A549 (cell line): Measurements from ENCODE around the gene MAP3K5. TPM values are rescaled to one million over a fixed set of nuclear protein-coding genes. Genes with fewer than 3 reads are reported as not detected.

Experiments used
- ATAC-seq, 2 experiments: fragments of 200-7000 bp in 1 of 2; fragments of >200 bp in 1 of 2; cut with Nextera tagmentation in 1 of 2; cut with Tn5 transposase in 1 of 2; 3 replicates each; pipeline versions ENCODE4 v1.8.0 to v1.9.1; 2018 to 2020; ENCODE audit warnings: mild to moderate bottlenecking in 1 of 2, moderate library complexity in 1 of 2
- CTCF ChIA-PET: fragments of 300-600 bp; sonication (Branson Sonifier 250); formaldehyde crosslinking; extraction: SDS; loops from one replicate; lab custom pipeline; 2021; ENCODE audit warnings: antibody characterized with exemption, inconsistent platforms; lab: Yijun Ruan, JAX
- POLR2A ChIA-PET: fragments of 350-600 bp; formaldehyde crosslinking; extraction: SDS; loops from one replicate; lab custom pipeline; 2021; ENCODE audit warnings: antibody characterized with exemption, inconsistent platforms; lab: Yijun Ruan, JAX
- DNase-seq, 2 experiments: peaks; one replicate each; pipeline versions ENCODE4 v3.0.0 to v3.0.0-alpha.2; 2011 to 2016; ENCODE audit warnings: low read depth in 1 of 2, low spot score in 1 of 2
- FAIRE-seq: peaks from 2 replicates; lab custom pipeline; 2011; peaks lifted over from hg19 to GRCh38; lab: Jason Lieb, UNC
- H3K27ac ChIP-seq, 2 experiments: fragments of >200 bp; sonication (Bioruptor Twin); formaldehyde crosslinking; 3 replicates each; pipeline ENCODE4 v1.5.1; 2016 to 2017
- H3K4me1 ChIP-seq: fragments of >200 bp; sonication (Bioruptor Twin); formaldehyde crosslinking; 3 replicates; pipeline ENCODE4 v1.6.1; 2016
- H3K4me2 ChIP-seq: fragments of >200 bp; sonication (Bioruptor Twin); formaldehyde crosslinking; 3 replicates; pipeline ENCODE4 v1.6.1; 2016
- H3K4me3 ChIP-seq: fragments of >200 bp; sonication (Bioruptor Twin); formaldehyde crosslinking; 3 replicates; pipeline ENCODE4 v1.5.1; 2016
- H3K9me3 ChIP-seq: fragments of >200 bp; sonication (Bioruptor Twin); formaldehyde crosslinking; 3 replicates; pipeline ENCODE4 v1.6.1; 2016
- ATOH8 ChIP-seq: fragments of 250-450 bp; sonication (Bioruptor Pico); IDR thresholded peaks from 2 replicates; pipeline ENCODE4 v1.5.0; 2020; ENCODE audit warnings: low read depth, mild to moderate bottlenecking, moderate library complexity
- BHLHE40 ChIP-seq: IDR thresholded peaks from 2 replicates; pipeline ENCODE4 v1.6.1; 2012; ENCODE audit warnings: low read depth, low read length, inconsistent platforms
- CBX2 ChIP-seq: fragments of 200-600 bp; sonication (generic); IDR thresholded peaks from 2 replicates; pipeline ENCODE4 v1.6.1; 2016; ENCODE audit warnings: low read depth, mild to moderate bottlenecking, borderline replicate concordance
- CHD2 ChIP-seq: fragments of 150-350 bp; IDR thresholded peaks from 2 replicates; pipeline ENCODE4 v1.6.1; 2014; ENCODE audit warnings: low read length; ENCODE audit not compliant: partially characterized antibody
- CHD4 ChIP-seq: fragments of 200-600 bp; sonication (generic); IDR thresholded peaks from 2 replicates; pipeline ENCODE4 v1.6.1; 2016; ENCODE audit warnings: antibody characterized with exemption, mild to moderate bottlenecking, borderline replicate concordance
- E2F6 ChIP-seq: IDR thresholded peaks from 2 replicates; pipeline ENCODE4 v1.6.1; 2012; ENCODE audit warnings: low read depth, borderline replicate concordance
- EHMT2 ChIP-seq: fragments of 200-600 bp; sonication (generic); IDR thresholded peaks from 2 replicates; pipeline ENCODE4 v1.6.1; 2016; ENCODE audit warnings: antibody characterized with exemption, low read depth, mild to moderate bottlenecking, moderate library complexity
- FOSB ChIP-seq: fragments of 250-450 bp; sonication (Bioruptor Pico); IDR thresholded peaks from 2 replicates; pipeline ENCODE4 v1.5.0; 2020; ENCODE audit warnings: mild to moderate bottlenecking, moderate library complexity
- FOSL2 ChIP-seq, 2 experiments: fragments of 450-650 bp in 1 of 2; fragments of >200 bp in 1 of 2; sonication (Bioruptor Twin) in 1 of 2; formaldehyde crosslinking; IDR thresholded peaks; 2 replicates each; pipeline versions ENCODE4 v1.5.0 to v1.6.1; 2016 to 2020; ENCODE audit warnings: mild to moderate bottlenecking in 1 of 2, moderate library complexity in 1 of 2
- HES2 ChIP-seq: fragments of >200 bp; sonication (Bioruptor Twin); formaldehyde crosslinking; IDR thresholded peaks from 2 replicates; pipeline ENCODE4 v1.6.1; 2016
- HEYL ChIP-seq: fragments of 250-450 bp; sonication (Bioruptor Pico); IDR thresholded peaks from 2 replicates; pipeline ENCODE4 v1.8.0; 2021; ENCODE audit warnings: mild to moderate bottlenecking, moderate library complexity
- HOXA7 ChIP-seq: fragments of 250-450 bp; sonication (Bioruptor Pico); IDR thresholded peaks from 2 replicates; pipeline ENCODE4 v1.5.0; 2020; ENCODE audit warnings: mild to moderate bottlenecking, moderate library complexity
- HOXB13 ChIP-seq: fragments of 250-450 bp; sonication (Bioruptor Pico); IDR thresholded peaks from 2 replicates; pipeline ENCODE4 v1.5.0; 2020; ENCODE audit warnings: low read depth, mild to moderate bottlenecking, moderate library complexity
- HOXB5 ChIP-seq: fragments of 250-450 bp; sonication (Bioruptor Pico); IDR thresholded peaks from 2 replicates; pipeline ENCODE4 v1.5.0; 2020; ENCODE audit warnings: mild to moderate bottlenecking, moderate library complexity
- KDM1A ChIP-seq: fragments of 200-600 bp; sonication (generic); IDR thresholded peaks from 2 replicates; pipeline ENCODE4 v1.6.1; 2016; ENCODE audit warnings: low read depth, mild to moderate bottlenecking
- MAX ChIP-seq: IDR thresholded peaks from 2 replicates; pipeline ENCODE4 v1.6.1; 2012
- MAZ ChIP-seq: fragments of 150-350 bp; IDR thresholded peaks from 2 replicates; pipeline ENCODE4 v1.6.1; 2014; ENCODE audit warnings: antibody characterized with exemption, low read depth, low read length, borderline replicate concordance
- NPAS2 ChIP-seq: fragments of 250-450 bp; sonication (Bioruptor Pico); IDR thresholded peaks from 2 replicates; pipeline ENCODE4 v1.8.0; 2022; ENCODE audit warnings: mild to moderate bottlenecking, moderate library complexity, borderline replicate concordance
- PBX3 ChIP-seq: IDR thresholded peaks from 2 replicates; pipeline ENCODE4 v1.6.1; 2012
- POLR2AphosphoS2 ChIP-seq: conservative IDR thresholded peaks from 2 replicates; pipeline ENCODE4 v1.6.1; 2012; ENCODE audit warnings: low read length, improper control_type of control experiment, inconsistent platforms
- RAD21 ChIP-seq, 2 experiments: fragments of >200 bp in 1 of 2; sonication (Bioruptor Twin) in 1 of 2; formaldehyde crosslinking in 1 of 2; IDR thresholded peaks in 1 of 2; conservative IDR thresholded peaks in 1 of 2; 2 replicates in 1 of 2; 3 replicates in 1 of 2; pipeline ENCODE4 v1.6.1; 2012 to 2018; ENCODE audit warnings: inconsistent platforms in 1 of 2
- RARB ChIP-seq: fragments of 250-450 bp; sonication (Bioruptor Pico); IDR thresholded peaks from 2 replicates; pipeline ENCODE4 v1.8.0; 2021; ENCODE audit warnings: mild to moderate bottlenecking, moderate library complexity
- RCOR1 ChIP-seq: fragments of 150-350 bp; IDR thresholded peaks from 2 replicates; pipeline ENCODE4 v1.6.1; 2014; ENCODE audit warnings: antibody characterized with exemption, low read length, low read depth
- RNF2 ChIP-seq: fragments of 200-600 bp; sonication (generic); IDR thresholded peaks from 2 replicates; pipeline ENCODE4 v1.6.1; 2016; ENCODE audit warnings: low read depth, mild to moderate bottlenecking, antibody characterized with exemption, moderate library complexity, borderline replicate concordance
- TP53 ChIP-seq: fragments of 250-450 bp; sonication (Bioruptor Pico); IDR thresholded peaks from 2 replicates; pipeline ENCODE4 v1.5.0; 2021; ENCODE audit warnings: mild to moderate bottlenecking, moderate library complexity
- USF2 ChIP-seq: fragments of 450-650 bp; IDR thresholded peaks from 2 replicates; pipeline ENCODE4 v1.6.1; 2014; ENCODE audit warnings: antibody characterized with exemption
- ZC3H11A ChIP-seq: fragments of 450-650 bp; IDR thresholded peaks from 2 replicates; pipeline ENCODE4 v1.6.1; 2014; ENCODE audit warnings: antibody characterized with exemption, mild to moderate bottlenecking
- ZFP36 ChIP-seq: fragments of 450-650 bp; IDR thresholded peaks from 2 replicates; pipeline ENCODE4 v1.6.1; 2014; ENCODE audit warnings: borderline replicate concordance; ENCODE audit not compliant: partially characterized antibody
- ZNF302 ChIP-seq: fragments of 250-450 bp; sonication (Bioruptor Pico); IDR thresholded peaks from 2 replicates; pipeline ENCODE4 v1.9.0; 2021; ENCODE audit warnings: inconsistent platforms, mild to moderate bottlenecking, moderate library complexity
- ZSCAN20 ChIP-seq: fragments of 250-450 bp; sonication (Bioruptor Pico); IDR thresholded peaks from 2 replicates; pipeline ENCODE4 v1.8.0; 2022; ENCODE audit warnings: mild to moderate bottlenecking, moderate library complexity
- WGBS: methylation state at CpG from one replicate; pipeline ENCODE4 v1.1.6; 2017; ENCODE audit errors: missing lambda C conversion rate; 5-methylcytosine and 5-hydroxymethylcytosine counted together
- polyA plus RNA-seq, 4 experiments: library from polyadenylated mRNA; depleted of rRNA in 3 of 4; stranded (reverse); fragments of >200 nt; fragmentation: RNase III in 1 of 4; extraction: RNeasy Plus Mini Kit Qiagen cat#74134 plus additional on column Dnase treatment in 1 of 4; gene quantifications; 2 replicates in 3 of 4; 3 replicates in 1 of 4; pipeline ENCODE4 v1.2.3, GENCODE V29; 2011 to 2017

The MAP3K5 gene
- polyA plus RNA-seq, 2 of the 4 experiments (the other 2 are of a cell fraction) = 2.1 to 4.1 TPM

GRCh38 chr6:136571065-136571464 lies 221.2 kb downstream of the MAP3K5 start:
- POLR2A ChIA-PET = no interaction called here
- H3K9me3 ChIP-seq = no peaks in the 10 kb centered on the region
- TF ChIP-seq HES2 = no peak
- no peak for TF ChIP-seq NPAS2 (CRISPR knock-in tag)
- TF ChIP-seq HOXA7 (CRISPR knock-in tag) = no peak
- no peak for TF ChIP-seq ZFP36
- no peak for TF ChIP-seq KDM1A
- TF ChIP-seq RARB = no peak
- no peak for TF ChIP-seq RNF2
- TF ChIP-seq CBX2 = no peak
- CTCF ChIA-PET = no interaction called here
- H3K27ac ChIP-seq = no peak overlapping the region
- 0 out of 3 replicates have a peak, but pooled peaks cover 4% of the 10 kb centered on the region for H3K4me1 ChIP-seq
- WGBS = 93% methylated on average over 5 of the region's 5 CpGs
- ATAC-seq (no peak), DNase-seq (no peak), FAIRE-seq (no peak)
- H3K4me2 ChIP-seq = no peak overlapping the region
- no peak overlapping the region for H3K4me3 ChIP-seq

GRCh38 chr6:136568129-136568528 lies 224.1 kb downstream of the MAP3K5 start:
- H3K27ac ChIP-seq = no peak overlapping the region
- TF ChIP-seq HOXB13 (CRISPR knock-in tag) = no peak
- no peak for TF ChIP-seq FOSL2 (IDR thresholded peaks at IDR 0.05)
- TF ChIP-seq FOSL2 (CRISPR knock-in tag; IDR thresholded peaks at IDR 0.05) = no peak
- TF ChIP-seq CHD2 = no peak
- no peak for TF ChIP-seq FOSB (CRISPR knock-in tag)
- TF ChIP-seq KDM1A = no peak
- no peak for TF ChIP-seq ATOH8 (CRISPR knock-in tag)
- no peak for TF ChIP-seq ZSCAN20
- TF ChIP-seq MAZ = no peak
- TF ChIP-seq HES2 = no peak
- TF ChIP-seq USF2 = no peak
- no peak for TF ChIP-seq MAX
- TF ChIP-seq RCOR1 = no peak
- no peak for TF ChIP-seq BHLHE40
- TF ChIP-seq TP53 (CRISPR knock-in tag) = no peak
- no peak for TF ChIP-seq HEYL (CRISPR knock-in tag)
- no peak for TF ChIP-seq RAD21 (conservative IDR thresholded peaks at IDR 0.05 in 1 of 2, IDR thresholded peaks at IDR 0.05 in 1 of 2)
- no peak for TF ChIP-seq RNF2
- no peak for FAIRE-seq
- H3K4me3 ChIP-seq = no peak overlapping the region
- no peak overlapping the region for H3K4me2 ChIP-seq
- ChIA-PET CTCF (interaction anchor here (1.0 kb wide), 1 partner anchor 21 kb away, joined by 3 read pairs; no protein-coding TSS in a partner anchor), POLR2A (no interaction called here)
- H3K9me3 ChIP-seq = no peaks in the 10 kb centered on the region
- WGBS = 64% methylated on average over 3 of the region's 3 CpGs
- no peak for ATAC-seq
- DNase-seq = no peak
- H3K4me1 ChIP-seq = 0 out of 3 replicates have a peak, but pooled peaks cover 4% of the 10 kb centered on the region

GRCh38 chr6:136567688-136568087 lies 224.6 kb downstream of the MAP3K5 start:
- H3K4me2 ChIP-seq = no peak overlapping the region
- POLR2A ChIA-PET = no interaction called here
- FAIRE-seq = no peak
- H3K9me3 ChIP-seq = no peaks in the 10 kb centered on the region
- DNase-seq = no peak
- no peak for ATAC-seq
- H3K4me1 ChIP-seq = 0 out of 3 replicates have a peak, but pooled peaks cover 4% of the 10 kb centered on the region
- WGBS = 86% methylated on average over 4 of the region's 4 CpGs
- no peak overlapping the region for H3K4me3 ChIP-seq
- H3K27ac ChIP-seq = no peak overlapping the region
- CTCF ChIA-PET = interaction anchor here (1.0 kb wide), 1 partner anchor 21 kb away, joined by 3 read pairs; no protein-coding TSS in a partner anchor
- no peak for TF ChIP-seq CHD2
- TF ChIP-seq ZC3H11A = no peak
- no peak for TF ChIP-seq FOSL2 (IDR thresholded peaks at IDR 0.05)
- no peak for TF ChIP-seq FOSL2 (CRISPR knock-in tag; IDR thresholded peaks at IDR 0.05)
- no peak for TF ChIP-seq ZNF302
- no peak for TF ChIP-seq RNF2
- no peak for TF ChIP-seq POLR2AphosphoS2
- TF ChIP-seq MAX = no peak
- TF ChIP-seq E2F6 = no peak
- TF ChIP-seq HOXB5 (CRISPR knock-in tag) = no peak
- no peak for TF ChIP-seq PBX3
- no peak for TF ChIP-seq ZSCAN20
- TF ChIP-seq CHD4 = no peak
- no peak for TF ChIP-seq EHMT2
